Endothelial cell of umbilical vein (primary cell): Measurements from ENCODE around the gene ALKBH6. TPM values are rescaled to one million over a fixed set of nuclear protein-coding genes. Genes with fewer than 3 reads are reported as not detected.
A peak's percentile ranks its signal among the peaks of the same experiment; 100 is the strongest.

Experiments used
- BruUV-seq: library from RNA; stranded (reverse); fragments of 400-500 nt; replicated peaks from 2 replicates; lab custom pipeline; 2021; lab: Mats Ljungman, UMichigan
- CTCF ChIA-PET: fragments of 300-600, 350-600 bp; sonication (Branson Sonifier 250); formaldehyde crosslinking; loops from one replicate; lab custom pipeline; 2021; ENCODE audit warnings: antibody characterized with exemption, inconsistent platforms; lab: Charles Lee
- POLR2A ChIA-PET: fragments of 300-600, 350-600 bp; sonication (Branson Sonifier 250); formaldehyde crosslinking; loops from one replicate; lab custom pipeline; 2021; ENCODE audit warnings: antibody characterized with exemption, inconsistent platforms; lab: Charles Lee
- DNase-seq: peaks from one replicate; pipeline ENCODE4 v3.0.0-alpha.2; 2011; ENCODE audit warnings: low read depth, low spot score
- FAIRE-seq: peaks from 2 replicates; lab custom pipeline; 2011; peaks lifted over from hg19 to GRCh38; lab: Jason Lieb, UNC
- H2AFZ ChIP-seq: 2 replicates; pipeline ENCODE4 v1.6.0; 2012; ENCODE audit warnings: low read depth, low read length, control low read depth, inconsistent platforms
- H3K27ac ChIP-seq: 2 replicates; pipeline ENCODE4 v1.5.1; 2011; ENCODE audit warnings: low read depth, mild to moderate bottlenecking, control low read depth, low read length, moderate library complexity; ENCODE audit not compliant: insufficient read depth
- H3K27me3 ChIP-seq, 2 experiments: 2 replicates each; pipeline versions ENCODE4 v1.6.0 to v1.6.1; 2011; ENCODE audit warnings: low read length in 2 of 2, mixed read lengths in 1 of 2; ENCODE audit not compliant: control insufficient read depth in 2 of 2, insufficient read depth in 2 of 2
- H3K36me3 ChIP-seq, 2 experiments: 2 replicates in 1 of 2; 3 replicates in 1 of 2; pipeline ENCODE4 v1.5.1; 2011; ENCODE audit warnings: low read length in 2 of 2, mild to moderate bottlenecking in 1 of 2, moderate library complexity in 1 of 2; ENCODE audit not compliant: control insufficient read depth in 2 of 2, insufficient read depth in 2 of 2; ENCODE audit errors: extremely low read depth in 1 of 2
- H3K4me1 ChIP-seq: 3 replicates; pipeline ENCODE4 v1.5.1; 2011; ENCODE audit warnings: mild to moderate bottlenecking, low read length; ENCODE audit not compliant: control insufficient read depth, insufficient read depth; ENCODE audit errors: extremely low read depth
- H3K4me2 ChIP-seq: 2 replicates; pipeline ENCODE4 v1.6.1; 2011; ENCODE audit warnings: low read length, control low read depth, mixed read lengths; ENCODE audit not compliant: insufficient read depth
- H3K4me3 ChIP-seq, 3 experiments: fragments of 200-600 bp in 1 of 3; sonication (generic), shearing (Covaris generic) in 1 of 3; replicated peaks in 1 of 3; 2 replicates each; pipeline ENCODE4 v1.5.1; 2011 to 2016; ENCODE audit warnings: control low read depth in 3 of 3, low read length in 3 of 3, mild to moderate bottlenecking in 2 of 3, inconsistent platforms in 1 of 3, low read depth in 1 of 3, moderate library complexity in 1 of 3; ENCODE audit not compliant: insufficient read depth in 1 of 3
- H3K79me2 ChIP-seq: 2 replicates; pipeline ENCODE4 v1.6.0; 2012; ENCODE audit warnings: low read length, inconsistent platforms; ENCODE audit not compliant: control insufficient read depth, insufficient read depth
- H3K9ac ChIP-seq: replicated peaks from 2 replicates; pipeline ENCODE3; 2011; ENCODE audit warnings: low read length, control low read depth; ENCODE audit not compliant: insufficient read depth; ENCODE audit errors: extremely low read depth
- H3K9me1 ChIP-seq: replicated peaks from 3 replicates; pipeline ENCODE4 v1.6.0; 2011; ENCODE audit warnings: mild to moderate bottlenecking, low read length; ENCODE audit not compliant: control insufficient read depth, insufficient read depth; ENCODE audit errors: extremely low read depth
- H3K9me3 ChIP-seq: replicated peaks from 2 replicates; pipeline ENCODE4 v1.5.1; 2012; ENCODE audit warnings: low read length, inconsistent platforms; ENCODE audit not compliant: control insufficient read depth, insufficient read depth
- H4K20me1 ChIP-seq: replicated peaks from 2 replicates; pipeline ENCODE3; 2011; ENCODE audit warnings: mild to moderate bottlenecking, low read length; ENCODE audit not compliant: control insufficient read depth, insufficient read depth; ENCODE audit errors: extremely low read depth
- CTCF ChIP-seq, 2 donors: IDR thresholded peaks; 1 replicate in 1 of 2; 2 replicates in 1 of 2; pipeline ENCODE4 v1.5.1; 2011; ENCODE audit warnings: low read length in 2 of 2, mild to moderate bottlenecking in 2 of 2, moderate library complexity in 2 of 2, control low read depth in 1 of 2, inconsistent platforms in 1 of 2, low read depth in 1 of 2; ENCODE audit not compliant: insufficient read depth in 1 of 2; ENCODE audit errors: extremely low read depth in 1 of 2
- EZH2 ChIP-seq: IDR thresholded peaks from 2 replicates; pipeline ENCODE4 v1.6.1; 2012; ENCODE audit warnings: borderline replicate concordance, low read depth, mild to moderate bottlenecking, moderate library complexity, low read length, inconsistent platforms; ENCODE audit not compliant: severe bottlenecking
- FOS ChIP-seq: IDR thresholded peaks from 2 replicates; pipeline ENCODE4 v1.6.1; 2011; ENCODE audit warnings: mild to moderate bottlenecking, low read length, moderate library complexity, borderline replicate concordance; ENCODE audit not compliant: insufficient read depth
- GATA2 ChIP-seq: IDR thresholded peaks from 2 replicates; pipeline ENCODE4 v1.7.0; 2011; ENCODE audit warnings: low read depth, mild to moderate bottlenecking, moderate library complexity, mixed read lengths, low read length; ENCODE audit not compliant: insufficient read length, insufficient read depth
- JUN ChIP-seq: IDR thresholded peaks from 2 replicates; pipeline ENCODE4 v1.6.1; 2011; ENCODE audit warnings: borderline replicate concordance, low read depth; ENCODE audit not compliant: insufficient read length, insufficient read depth
- MAX ChIP-seq: IDR thresholded peaks from 2 replicates; pipeline ENCODE4 v1.6.1; 2011; ENCODE audit not compliant: insufficient read depth, insufficient read length
- MYC ChIP-seq: IDR thresholded peaks from one replicate; pipeline ENCODE4 v1.6.1; 2011; ENCODE audit warnings: mild to moderate bottlenecking, low read depth, low read length
- POLR2A ChIP-seq: IDR thresholded peaks from 2 replicates; pipeline ENCODE4 v1.6.1; 2012; ENCODE audit warnings: low read depth, mild to moderate bottlenecking, control low read depth, low read length
- POLR2AphosphoS5 ChIP-seq: IDR thresholded peaks from 2 replicates; pipeline ENCODE4 v1.6.1; 2012; ENCODE audit warnings: low read depth, mild to moderate bottlenecking, control low read depth, low read length, moderate library complexity; ENCODE audit not compliant: insufficient read depth
- dilution Hi-C: fragments of 300-500 bp; cut with MboI; formaldehyde crosslinking; loops from one replicate; pipeline ENCODE4 v1.15.0; 2019; ENCODE audit warnings: low sequenced_read_pairs; ENCODE audit not compliant: extremely low pct_ligation_motif_present
- intact Hi-C: fragments of 100-400 bp; cut with micrococcal nuclease; formaldehyde crosslinking; loops from one replicate; pipeline ENCODE4 v1.10.0; 2022
- polyA plus RNA-seq, 4 experiments: library from polyadenylated mRNA; depleted of rRNA in 3 of 4; stranded (reverse) in 3 of 4; unstranded in 1 of 4; fragments of >200 nt; gene quantifications; 2 replicates each; pipeline versions ENCODE4 v1.2.1 to v1.2.3, GENCODE V29; 2011 to 2012; ENCODE audit warnings: missing spikeins in 1 of 4
- total RNA-seq: library from RNA; stranded (reverse); gene quantifications from 2 replicates; pipeline ENCODE4 v1.2.3, GENCODE V29; 2021

ALKBH6 gene
- total and polyA plus RNA-seq, 2 donors (not counting 3 experiments of a cell fraction or from before 2014, with no cell fraction given): 17.3 to 26.7 TPM

- no peak overlapping the region for H3K9ac ChIP-seq
- no peaks in the 10 kb centered on the region for H4K20me1 ChIP-seq
- DNase-seq: no peak
- POLR2A ChIA-PET: no interaction called here
- no peak overlapping the region for H3K27ac ChIP-seq
- no peak for TF ChIP-seq POLR2A
- no peak for TF ChIP-seq POLR2AphosphoS5
- peak; percentile 46 for TF ChIP-seq EZH2
- no peaks in the 10 kb centered on the region for H3K4me1 ChIP-seq
- CTCF ChIA-PET: interaction anchor here (0.6 to 0.7 kb wide), 3 partner anchors 8 to 73 kb away, joined by 3 to 5 read pairs (median 3); no protein-coding TSS in a partner anchor
- H3K79me2 ChIP-seq: no peaks in the 10 kb centered on the region
- H3K4me2 ChIP-seq: no peak overlapping the region
- no peak for FAIRE-seq
- H3K4me3 ChIP-seq: peak overlapping the region in 1 of 3 experiments; percentile 5
- H3K27me3 ChIP-seq: peaks cover 5 to 11% of the 10 kb centered on the region in 2 experiments
- no peaks in the 10 kb centered on the region for H3K9me1 ChIP-seq
- no TSS peak for BruUV-seq
- intact Hi-C loops (no loop called here), dilution Hi-C loops (no loop called here)
- H3K9me3 ChIP-seq: no peaks in the 10 kb centered on the region
- no peaks in the 10 kb centered on the region for H3K36me3 ChIP-seq
- no peak overlapping the region for H2AFZ ChIP-seq
Observed at GRCh38 chr19:35986664-35987570, 27.1 kb downstream of the ALKBH6 start.

- FAIRE-seq (no peak), DNase-seq (no peak)
- H3K79me2 ChIP-seq: no peaks in the 10 kb centered on the region
- dilution Hi-C loops (no loop called here), intact Hi-C loops (no loop called here)
- POLR2A ChIA-PET: no interaction called here
- H3K9me1 ChIP-seq: no peaks in the 10 kb centered on the region
- TF ChIP-seq GATA2 (no peak), POLR2AphosphoS5 (no peak), EZH2 (no peak), POLR2A (no peak), JUN (no peak), MAX (no peak), FOS (no peak), CTCF (IDR thresholded peaks at IDR 0.05; ENCODE audit: extremely low read depth in 1 of 2, insufficient read depth in 1 of 2, low read depth in 1 of 2, low read length in 2 of 2) (no peak), MYC (no peak)
- H3K4me3 ChIP-seq: no peak overlapping the region
- H3K4me2 ChIP-seq: no peak overlapping the region
- H2AFZ ChIP-seq: no peak overlapping the region
- H3K36me3 ChIP-seq: no peaks in the 10 kb centered on the region
- no TSS peak for BruUV-seq
- H4K20me1 ChIP-seq: no peaks in the 10 kb centered on the region
- no peaks in the 10 kb centered on the region for H3K4me1 ChIP-seq
- no peak overlapping the region for H3K9ac ChIP-seq
- no peaks in the 10 kb centered on the region for H3K9me3 ChIP-seq
- no peak overlapping the region for H3K27ac ChIP-seq
- H3K27me3 ChIP-seq: peaks cover 5 to 11% of the 10 kb centered on the region in 2 experiments
- CTCF ChIA-PET: no interaction called here
Observed at GRCh38 chr19:35986111-35986510, 27.9 kb downstream of the ALKBH6 start.
